HTR-8/SVneo (cell line): ENCODE results near the gene DHRSX.
"Not testable (repeated sequence)": the region's sequence is repeated elsewhere in the genome, so short reads cannot be mapped to it uniquely, and the experiment has no call there.

Experiments used
- DNase-seq: peaks from one replicate; pipeline ENCODE4 v3.0.0; 2011; ENCODE audit warnings: low spot score, mixed read lengths; ENCODE audit not compliant: insufficient read length
- FAIRE-seq: peaks from 2 replicates; lab custom pipeline; 2011; peaks lifted over from hg19 to GRCh38; lab: Jason Lieb, UNC

The DHRSX gene

GRCh38 chrX:2521092-2521926 lies 20.5 kb upstream of the DHRSX start:
- DNase-seq, result no peak
- FAIRE-seq, result no peak

GRCh38 chrX:2520539-2520938 lies 19.8 kb upstream of the DHRSX start:
- DNase-seq, result no peak
- FAIRE-seq, result peak; percentile 98

- FAIRE-seq, result peak; percentile 99
- not testable (repeated sequence) for DNase-seq
Observed at GRCh38 chrX:2519638-2520037, 18.9 kb upstream of the DHRSX start.

GRCh38 chrX:2517055-2517454 lies 16.3 kb upstream of the DHRSX start:
- DNase-seq, result no peak
- no peak for FAIRE-seq

GRCh38 chrX:2516623-2517022 lies 15.8 kb upstream of the DHRSX start:
- DNase-seq (no peak), FAIRE-seq (no peak)

- FAIRE-seq, result no peak
- no peak for DNase-seq
Observed at GRCh38 chrX:2514131-2514530, 13.4 kb upstream of the DHRSX start.

GRCh38 chrX:2513121-2513664 lies 12.4 kb upstream of the DHRSX start:
- DNase-seq, result no peak
- FAIRE-seq, result no peak

GRCh38 chrX:2512501-2512900 lies 11.7 kb upstream of the DHRSX start:
- DNase-seq, result no peak
- FAIRE-seq, result no peak

- FAIRE-seq (no peak), DNase-seq (no peak)
Observed at GRCh38 chrX:2511326-2511725, 10.6 kb upstream of the DHRSX start.

- FAIRE-seq, result no peak
- DNase-seq, result no peak
Observed at GRCh38 chrX:2508648-2509335, 8.0 kb upstream of the DHRSX start.

GRCh38 chrX:2507904-2508627 lies 7.3 kb upstream of the DHRSX start:
- DNase-seq, result no peak
- no peak for FAIRE-seq

GRCh38 chrX:2507196-2507595 lies 6.4 kb upstream of the DHRSX start:
- DNase-seq (no peak), FAIRE-seq (no peak)

- not testable (repeated sequence) for DNase-seq, FAIRE-seq
Observed at GRCh38 chrX:2505341-2505740, 4.6 kb upstream of the DHRSX start.

GRCh38 chrX:2504706-2505332 lies 4.0 kb upstream of the DHRSX start:
- FAIRE-seq (no peak), DNase-seq (no peak)

GRCh38 chrX:2503591-2504500 lies 3.1 kb upstream of the DHRSX start:
- FAIRE-seq, result no peak

GRCh38 chrX:2502668-2503519 lies 2.1 kb upstream of the DHRSX start:
- no peak for DNase-seq
- no peak for FAIRE-seq

More at GRCh38 chrX:2503591-2504500, 3.1 kb upstream of the DHRSX start:
- no peak for DNase-seq

- no peak for FAIRE-seq
- no peak for DNase-seq
Observed at GRCh38 chrX:2502120-2502667, 1.4 kb upstream of the DHRSX start.

- FAIRE-seq (no peak), DNase-seq (no peak)
Observed at GRCh38 chrX:2501559-2502102, 855 bp upstream of the DHRSX start.
